Measurements from ENCODE around the gene MED28.

- no peak for TF ChIP-seq CTCF (IDR thresholded peaks at IDR 0.05)
- no peak for TF ChIP-seq POLR2AphosphoS5 (IDR thresholded peaks at IDR 0.05)
- no peak for TF ChIP-seq POLR2A (IDR thresholded peaks at IDR 0.05)
These were observed 50.3 kb downstream of the MED28 start for GRCh38 chr4:17664755-17665154.

Measured in transverse colon (tissue), 4 donors.